RWPE2 (cell line): ENCODE measurements around the gene ADISSP.
A peak's percentile ranks its signal among the peaks of the same experiment; 100 is the strongest.

Experiments
- ATAC-seq: fragments of 200-7000 bp; cut with Tn5 transposase; 3 replicates; pipeline ENCODE4 v1.9.1; 2021; ENCODE audit warnings: low read depth
- DNase-seq: peaks from one replicate; pipeline ENCODE4 v3.0.0-alpha.2; 2020; ENCODE audit warnings: low spot score
- H3K27ac ChIP-seq: fragments of 450-650 bp; 2 replicates; pipeline ENCODE4 v1.5.1; 2017; ENCODE audit warnings: mild to moderate bottlenecking; ENCODE audit not compliant: poor library complexity, severe bottlenecking
- H3K27me3 ChIP-seq: fragments of 250-450 bp; sonication (Bioruptor Pico); 2 replicates; pipeline ENCODE4 v1.5.1; 2021; ENCODE audit warnings: mild to moderate bottlenecking, moderate library complexity; ENCODE audit not compliant: insufficient read depth, poor library complexity, severe bottlenecking
- H3K36me3 ChIP-seq: fragments of 250-450 bp; sonication (Bioruptor Pico); 2 replicates; pipeline ENCODE4 v1.5.1; 2020; ENCODE audit warnings: low read depth, mild to moderate bottlenecking, moderate library complexity
- H3K4me1 ChIP-seq: fragments of 250-450 bp; sonication (Bioruptor Pico); 2 replicates; pipeline ENCODE4 v1.5.1; 2021; ENCODE audit warnings: mild to moderate bottlenecking, moderate library complexity; ENCODE audit not compliant: insufficient read depth, poor library complexity, severe bottlenecking
- H3K4me3 ChIP-seq: fragments of 250-450 bp; sonication (Bioruptor Pico); 2 replicates; pipeline ENCODE4 v1.5.1; 2021; ENCODE audit warnings: mild to moderate bottlenecking, moderate library complexity; ENCODE audit not compliant: severe bottlenecking
- H3K9me3 ChIP-seq: fragments of 250-450 bp; sonication (Bioruptor Pico); 2 replicates; pipeline ENCODE4 v1.5.1; 2021; ENCODE audit warnings: mild to moderate bottlenecking, moderate library complexity; ENCODE audit not compliant: severe bottlenecking
- CTCF ChIP-seq: fragments of 450-650 bp; IDR thresholded peaks from one replicate; pipeline ENCODE4 v1.5.1; 2017; ENCODE audit warnings: mild to moderate bottlenecking, moderate library complexity; ENCODE audit not compliant: poor library complexity, severe bottlenecking

ADISSP gene

GRCh38 chr20:3728354-3728753, 39.2 kb downstream of the ADISSP start:
- Histone ChIP-seq H3K27me3 (no peaks in the 10 kb centered on the region), H3K36me3 (no peaks in the 10 kb centered on the region), H3K27ac (no peak overlapping the region), H3K4me1 (peaks cover 15% of the 10 kb centered on the region), H3K4me3 (no peak overlapping the region), H3K9me3 (no peaks in the 10 kb centered on the region)
- no peak for DNase-seq
- ATAC-seq, result no peak
- TF ChIP-seq CTCF, result no peak

GRCh38 chr20:3727401-3728021, 40.0 kb downstream of the ADISSP start:
- Histone ChIP-seq H3K4me3 (no peak overlapping the region), H3K36me3 (no peaks in the 10 kb centered on the region), H3K4me1 (peaks cover 15% of the 10 kb centered on the region), H3K27me3 (no peaks in the 10 kb centered on the region), H3K9me3 (no peaks in the 10 kb centered on the region), H3K27ac (no peak overlapping the region)
- TF ChIP-seq CTCF, result no peak
- DNase-seq (no peak), ATAC-seq (peak; percentile 33)

- Histone ChIP-seq H3K36me3 (no peaks in the 10 kb centered on the region), H3K4me3 (no peak overlapping the region), H3K4me1 (peaks cover 15% of the 10 kb centered on the region), H3K9me3 (no peaks in the 10 kb centered on the region), H3K27ac (no peak overlapping the region), H3K27me3 (no peaks in the 10 kb centered on the region)
- DNase-seq, result no peak
- no peak for TF ChIP-seq CTCF
- no peak for ATAC-seq
Measured at GRCh38 chr20:3724356-3724755, 43.2 kb downstream of the ADISSP start.

GRCh38 chr20:3723284-3723683, 44.3 kb downstream of the ADISSP start:
- TF ChIP-seq CTCF, result no peak
- peaks cover 8% of the 10 kb centered on the region for H3K4me1 ChIP-seq
- DNase-seq (no peak), ATAC-seq (no peak)
- no peaks in the 10 kb centered on the region for H3K36me3 ChIP-seq
- H3K4me3 ChIP-seq, result no peak overlapping the region
- H3K27me3 ChIP-seq, result no peaks in the 10 kb centered on the region
- H3K27ac ChIP-seq, result no peak overlapping the region
- no peaks in the 10 kb centered on the region for H3K9me3 ChIP-seq

GRCh38 chr20:3721912-3722311, 45.6 kb downstream of the ADISSP start:
- no peaks in the 10 kb centered on the region for H3K27me3 ChIP-seq
- H3K4me1 ChIP-seq, result no peaks in the 10 kb centered on the region
- H3K27ac ChIP-seq, result no peak overlapping the region
- H3K36me3 ChIP-seq, result no peaks in the 10 kb centered on the region
- no peak overlapping the region for H3K4me3 ChIP-seq
- TF ChIP-seq CTCF, result no peak
- ATAC-seq, result no peak
- H3K9me3 ChIP-seq, result no peaks in the 10 kb centered on the region
- no peak for DNase-seq
